C4-2B (cell line): ENCODE measurements around the gene ATF3.

Source experiments
- CTCF ChIP-seq: fragments of 450-650 bp; conservative IDR thresholded peaks from 2 replicates; pipeline ENCODE4 v1.5.1; 2017; ENCODE audit warnings: mild to moderate bottlenecking
- ZFX ChIP-seq: fragments of 450-650 bp; IDR thresholded peaks from 2 replicates; pipeline ENCODE4 v1.6.1; 2017

- TF ChIP-seq CTCF (no peak), ZFX (no peak)
Observed at GRCh38 chr1:212607913-212608391, 609 bp upstream of the ATF3 start.
